Measurements from ENCODE around the gene GNG12. TPM values are rescaled to one million over a fixed set of nuclear protein-coding genes. Genes with fewer than 3 reads are reported as not detected.
"Not testable (repeated sequence)": the region's sequence is repeated elsewhere in the genome, so short reads cannot be mapped to it uniquely, and the experiment has no call there.

Gene GNG12
- total RNA-seq, 1 experiment from 2014 or later = 4.7 TPM

- in situ Hi-C loops (cut with HindIII; ENCODE audit: low sequenced_read_pairs) = no loop called here
- DNase-seq (ENCODE audit: low spot score) = no peak
Observed at GRCh38 chr1:67677408-67677807, 155.9 kb downstream of the GNG12 start.

DNA sequence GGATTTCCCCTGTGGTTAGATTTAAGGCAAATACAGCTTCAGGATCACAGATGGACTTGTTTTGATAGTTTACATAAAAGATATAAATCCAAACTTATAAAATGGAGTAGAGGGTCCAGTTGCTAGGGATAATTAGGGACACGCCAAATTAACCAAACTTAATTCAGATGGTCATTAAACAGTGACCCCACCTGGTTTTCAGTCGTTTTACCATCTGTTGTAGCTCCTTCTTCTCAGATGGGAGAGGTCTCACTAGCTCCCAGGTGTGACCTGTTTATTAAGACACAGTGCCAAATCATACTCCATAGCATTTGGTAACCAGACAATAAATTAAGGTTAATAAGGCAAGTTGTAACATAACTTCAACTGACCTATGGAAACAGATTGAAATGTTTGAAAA lies 156.3 kb downstream of the GNG12 start:
- DNase-seq (ENCODE audit: low spot score) = no peak
- in situ Hi-C loops (cut with HindIII; ENCODE audit: low sequenced_read_pairs) = no loop called here

- in situ Hi-C loops (cut with HindIII; ENCODE audit: low sequenced_read_pairs) = no loop called here
- DNase-seq (ENCODE audit: low spot score) = no peak
Observed at GRCh38 chr1:67676287-67676686, 157.0 kb downstream of the GNG12 start.

DNA sequence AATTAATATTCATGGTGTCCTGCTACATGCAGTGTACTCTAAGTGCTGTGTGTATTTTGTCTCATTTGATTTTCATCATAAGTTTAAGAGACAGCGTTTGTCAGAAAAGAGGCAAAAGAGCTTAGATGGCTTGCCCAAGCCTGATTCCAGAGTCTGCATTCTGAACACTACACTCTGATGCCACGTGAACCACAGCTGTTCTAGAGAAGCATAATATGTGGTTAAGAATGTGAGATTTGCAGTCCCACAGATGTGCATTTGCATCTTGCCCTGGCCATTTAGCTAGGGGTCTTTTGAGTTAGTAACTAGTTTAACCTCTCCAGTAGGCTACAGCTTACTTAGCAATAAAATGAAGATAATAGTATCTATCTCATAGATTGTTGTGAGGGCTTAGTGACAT lies 157.5 kb downstream of the GNG12 start:
- in situ Hi-C loops (cut with HindIII; ENCODE audit: low sequenced_read_pairs) = no loop called here

DNA sequence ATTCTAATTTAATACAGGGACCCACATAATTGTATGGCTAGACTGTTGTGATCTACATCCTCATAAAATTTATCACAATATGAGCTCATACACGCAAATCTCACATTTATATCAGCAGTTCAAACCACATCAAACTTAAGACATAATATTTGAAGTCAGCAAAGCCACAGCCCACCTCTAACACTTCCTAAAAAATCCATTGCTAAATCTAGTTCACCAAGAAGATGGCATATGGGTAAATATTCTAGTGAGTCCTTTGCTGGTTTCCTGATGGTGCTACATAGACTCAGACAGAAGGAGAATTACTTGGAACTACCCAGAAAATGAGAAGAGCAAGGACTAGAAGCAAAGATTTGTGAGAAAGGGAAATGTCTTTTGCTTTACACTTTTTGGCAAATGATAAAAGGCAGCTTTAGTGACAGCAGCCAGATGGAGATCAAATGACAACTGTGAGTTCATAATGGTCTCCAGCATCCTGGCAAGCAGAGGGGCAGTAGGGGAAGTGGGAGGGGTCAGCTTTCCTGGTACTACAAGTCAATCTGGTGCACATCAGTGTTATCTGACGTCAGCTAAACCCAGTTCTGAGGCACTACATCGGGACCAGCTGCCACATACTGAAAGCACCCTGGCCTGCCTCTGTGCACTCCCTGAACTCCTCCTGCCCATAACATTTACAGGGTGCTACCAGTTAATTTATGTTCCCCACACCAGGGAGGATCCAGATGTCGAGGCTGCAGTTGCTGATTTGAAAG lies 158.8 kb downstream of the GNG12 start:
- in situ Hi-C loops (cut with HindIII; ENCODE audit: low sequenced_read_pairs) = no loop called here
- DNase-seq (ENCODE audit: low spot score) = no peak

More for the DNA sequence above, 157.5 kb downstream of the GNG12 start:
- DNase-seq (ENCODE audit: low spot score) = no peak

- DNase-seq (ENCODE audit: low spot score) = no peak
- in situ Hi-C loops (cut with HindIII; ENCODE audit: low sequenced_read_pairs) = no loop called here
Observed at GRCh38 chr1:67673468-67674201, 159.6 kb downstream of the GNG12 start.

GRCh38 chr1:67672260-67672803 lies 160.9 kb downstream of the GNG12 start:
- in situ Hi-C loops (cut with HindIII; ENCODE audit: low sequenced_read_pairs) = no loop called here

GRCh38 chr1:67668660-67669059 lies 164.6 kb downstream of the GNG12 start:
- no peak for DNase-seq (ENCODE audit: low spot score)
- in situ Hi-C loops (cut with HindIII; ENCODE audit: low sequenced_read_pairs) = no loop called here

More at GRCh38 chr1:67672260-67672803, 160.9 kb downstream of the GNG12 start:
- DNase-seq (ENCODE audit: low spot score) = no peak

GRCh38 chr1:67666636-67667035 lies 166.6 kb downstream of the GNG12 start:
- no peak for DNase-seq (ENCODE audit: low spot score)
- in situ Hi-C loops (cut with HindIII; ENCODE audit: low sequenced_read_pairs) = no loop called here

DNA sequence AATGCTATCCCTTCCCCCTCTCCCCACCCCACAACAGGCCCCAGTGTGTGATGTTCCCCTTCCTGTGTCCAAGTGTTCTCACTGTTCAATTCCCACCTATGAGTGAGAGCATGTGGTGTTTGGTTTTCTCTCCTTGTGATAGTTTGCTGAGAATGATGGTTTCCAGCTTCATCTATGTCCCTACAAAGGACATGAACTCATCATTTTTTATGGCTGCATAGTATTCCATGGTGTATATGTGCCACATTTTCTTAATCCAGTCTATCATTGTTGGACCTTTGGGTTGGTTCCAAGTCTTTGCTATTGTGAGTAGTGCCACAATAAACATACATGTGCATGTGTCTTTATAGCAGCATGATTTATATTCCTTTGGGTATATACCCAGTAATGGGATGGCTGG lies 168.0 kb downstream of the GNG12 start:
- DNase-seq (ENCODE audit: low spot score); in situ Hi-C loops (cut with HindIII; ENCODE audit: low sequenced_read_pairs): not testable (repeated sequence)

- in situ Hi-C loops (cut with HindIII; ENCODE audit: low sequenced_read_pairs) = no loop called here
- no peak for DNase-seq (ENCODE audit: low spot score)
Observed at GRCh38 chr1:67664048-67664447, 169.2 kb downstream of the GNG12 start.

DNA sequence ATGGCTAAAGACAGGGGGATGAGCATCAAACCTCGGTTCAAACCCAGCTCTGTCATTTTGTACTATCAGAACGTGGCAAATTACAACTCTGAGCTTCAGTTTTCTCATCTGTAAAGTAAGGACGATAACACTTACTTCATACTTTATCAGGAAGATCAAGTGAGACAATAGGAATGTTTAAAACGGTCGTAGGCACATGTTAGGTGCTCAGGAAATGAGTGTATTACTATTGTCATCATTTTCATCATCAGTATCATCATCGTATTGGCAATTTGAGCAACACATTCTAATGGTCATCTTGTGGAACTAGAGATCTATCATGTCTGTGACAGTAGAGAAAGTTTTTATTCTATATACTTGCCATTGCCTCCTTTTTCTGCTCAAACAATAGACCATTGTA lies 170.4 kb downstream of the GNG12 start:
- in situ Hi-C loops (cut with HindIII; ENCODE audit: low sequenced_read_pairs) = no loop called here
- no peak for DNase-seq (ENCODE audit: low spot score)

- DNase-seq (ENCODE audit: low spot score) = no peak
- in situ Hi-C loops (cut with HindIII; ENCODE audit: low sequenced_read_pairs) = no loop called here
Observed at GRCh38 chr1:67659229-67659628, 174.0 kb downstream of the GNG12 start.

GRCh38 chr1:67657152-67657551 lies 176.1 kb downstream of the GNG12 start:
- in situ Hi-C loops (cut with HindIII; ENCODE audit: low sequenced_read_pairs); DNase-seq (ENCODE audit: low spot score): not testable (repeated sequence)

- in situ Hi-C loops (cut with HindIII; ENCODE audit: low sequenced_read_pairs) = no loop called here
- DNase-seq (ENCODE audit: low spot score) = no peak
Observed at GRCh38 chr1:67655581-67655980, 177.7 kb downstream of the GNG12 start.

DNA sequence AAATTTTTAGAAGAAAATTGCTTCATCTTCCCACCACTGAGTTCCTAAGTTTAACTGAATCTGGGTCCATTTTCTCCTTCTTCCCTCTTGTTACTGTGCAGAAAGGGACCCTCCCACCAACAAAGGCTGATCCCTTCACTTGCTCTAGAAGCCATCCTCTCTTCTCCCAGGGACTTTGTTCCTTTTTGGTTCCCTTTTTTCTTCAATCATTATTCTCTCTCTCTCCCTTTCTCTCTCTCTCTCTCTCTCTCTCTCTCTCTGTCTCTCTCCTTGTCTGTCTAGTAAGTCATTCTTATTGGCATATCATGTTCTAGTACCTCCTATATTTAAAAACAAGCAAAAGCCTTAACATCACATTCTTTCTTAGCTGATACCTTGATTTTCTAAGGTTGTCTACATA lies 180.0 kb downstream of the GNG12 start:
- in situ Hi-C loops (cut with HindIII; ENCODE audit: low sequenced_read_pairs) = no loop called here

GRCh38 chr1:67652800-67653199 lies 180.5 kb downstream of the GNG12 start:
- no peak for DNase-seq (ENCODE audit: low spot score)
- in situ Hi-C loops (cut with HindIII; ENCODE audit: low sequenced_read_pairs) = no loop called here

More for the DNA sequence above, 180.0 kb downstream of the GNG12 start:
- DNase-seq (ENCODE audit: low spot score) = no peak

Measured in G401 (cell line).